HG02870 (cell line): ENCODE measurements around the gene EFEMP1.

ENCODE experiments used
- ATAC-seq: cut with Tn5 transposase; IDR thresholded peaks from one replicate; pipeline ENCODE4 v1.9.1; 2021; ENCODE audit warnings: mild to moderate bottlenecking, moderate library complexity; ENCODE audit not compliant: unreplicated experiment

EFEMP1 gene

GRCh38 chr2:55871637-55872036 is 51.9 kb downstream of the EFEMP1 start:
- no peak for ATAC-seq

DNA sequence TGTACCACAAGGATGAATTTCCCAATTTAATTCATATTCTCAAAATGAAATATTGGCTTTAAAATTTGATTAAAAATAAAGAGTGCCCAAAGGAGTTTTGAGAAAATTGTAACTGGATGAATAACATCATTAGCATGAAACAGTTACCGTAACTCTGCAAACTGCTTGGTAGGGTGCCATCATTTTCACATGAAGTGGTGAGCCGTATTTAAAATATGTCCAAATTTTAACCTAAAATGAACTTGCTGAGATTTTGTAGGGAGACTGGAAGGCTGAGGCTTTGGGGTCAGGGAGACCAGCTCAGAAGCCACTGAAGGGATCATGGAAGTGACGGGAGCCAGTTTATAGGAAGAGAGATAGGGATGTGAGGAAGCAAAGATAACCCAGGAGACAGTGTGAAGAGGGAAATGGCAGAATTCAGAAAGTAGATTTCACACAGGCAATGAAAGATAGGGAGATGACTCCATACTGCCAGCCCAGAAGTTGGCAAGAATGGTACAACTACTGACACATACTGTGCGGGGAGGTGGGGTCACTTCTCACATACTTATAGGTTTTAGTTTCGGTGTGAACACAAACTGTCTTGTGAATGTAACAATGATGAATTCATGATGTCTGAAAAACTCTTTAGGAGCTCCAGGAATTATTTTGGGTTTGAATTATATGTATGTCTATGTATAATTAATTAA is 53.8 kb downstream of the EFEMP1 start:
- ATAC-seq, result no peak

- ATAC-seq, result no peak
Observed at GRCh38 chr2:55865096-55865835, 58.3 kb downstream of the EFEMP1 start.

DNA sequence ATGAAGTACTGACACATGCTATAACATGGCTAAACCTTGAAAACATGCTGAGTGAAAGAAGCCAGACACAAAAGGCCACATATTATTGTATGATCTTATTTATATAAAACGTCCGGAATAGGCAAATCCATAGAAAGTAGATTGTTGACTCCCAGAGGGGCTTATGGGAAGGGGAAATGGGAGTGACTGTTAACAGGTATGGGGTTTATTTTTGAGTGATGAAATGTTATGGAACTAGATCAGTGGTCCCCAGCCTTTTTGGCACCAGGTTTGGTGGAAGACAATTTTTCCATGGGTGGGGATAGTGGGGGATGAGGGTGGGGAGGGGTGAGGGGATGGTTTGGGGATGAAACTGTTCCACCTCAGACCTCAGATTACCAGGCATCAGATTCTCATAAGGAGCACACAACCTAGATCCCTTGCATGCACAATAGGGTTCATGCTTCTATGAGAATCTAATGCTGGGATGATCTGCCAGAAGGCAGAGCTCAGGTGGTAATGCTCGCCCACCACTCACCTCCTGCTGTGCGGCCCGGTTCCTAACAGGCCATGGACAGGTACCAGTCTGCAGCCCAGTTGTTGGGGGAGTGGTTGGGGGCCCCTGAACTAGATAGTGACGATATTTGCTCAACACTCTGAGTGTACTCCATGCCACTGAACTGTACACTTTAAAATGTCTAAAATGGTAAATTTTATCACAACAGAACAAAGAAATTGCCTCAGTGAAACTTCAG is 59.1 kb downstream of the EFEMP1 start:
- ATAC-seq, result no peak

- ATAC-seq, result no peak
Observed at GRCh38 chr2:55862673-55863390, 60.8 kb downstream of the EFEMP1 start.

GRCh38 chr2:55862246-55862645 is 61.3 kb downstream of the EFEMP1 start:
- no peak for ATAC-seq

- ATAC-seq, result no peak
Observed at GRCh38 chr2:55861733-55862132, 61.8 kb downstream of the EFEMP1 start.

- no peak for ATAC-seq
Observed at GRCh38 chr2:55860832-55861231, 62.8 kb downstream of the EFEMP1 start.

- ATAC-seq, result no peak
Observed at GRCh38 chr2:55859875-55860274, 63.7 kb downstream of the EFEMP1 start.

DNA sequence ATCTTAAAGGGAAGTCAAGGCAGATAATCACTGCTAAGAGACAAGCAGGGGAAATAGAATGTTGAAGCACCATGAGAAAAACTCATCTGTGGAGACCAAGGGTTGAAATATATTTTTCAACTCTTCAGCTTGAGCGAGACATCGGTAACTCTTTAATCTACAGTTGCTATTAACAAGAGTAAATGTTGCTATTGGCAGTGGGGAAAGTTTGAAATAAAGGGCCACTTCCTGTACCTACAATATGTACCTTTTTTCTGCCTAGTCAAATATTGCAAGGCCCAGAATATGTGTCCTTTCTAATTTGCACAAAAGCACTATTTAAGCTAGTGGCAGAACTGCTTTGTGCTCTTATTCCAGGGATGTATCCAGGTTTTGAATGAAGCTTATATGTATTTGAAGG is 65.8 kb downstream of the EFEMP1 start:
- ATAC-seq, result no peak

DNA sequence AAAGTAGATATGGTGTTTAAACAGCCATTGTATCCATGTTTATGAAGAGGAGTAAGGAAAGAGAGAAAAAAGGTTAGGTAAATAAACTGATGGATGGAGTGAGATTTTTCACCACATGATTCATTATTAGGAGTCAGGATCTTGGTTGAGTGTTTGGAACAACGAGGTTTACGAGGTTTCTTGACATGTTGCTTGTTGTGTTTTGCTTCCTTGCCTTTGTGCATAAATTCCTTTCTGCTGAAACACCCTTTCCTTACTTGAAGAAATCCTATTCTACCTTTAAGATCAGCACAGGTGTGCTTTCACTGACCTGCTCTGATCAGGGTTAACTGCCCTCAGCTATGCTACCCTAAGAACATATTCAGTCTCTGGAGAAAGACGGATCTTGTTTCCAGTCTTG is 66.6 kb downstream of the EFEMP1 start:
- ATAC-seq, result no peak

DNA sequence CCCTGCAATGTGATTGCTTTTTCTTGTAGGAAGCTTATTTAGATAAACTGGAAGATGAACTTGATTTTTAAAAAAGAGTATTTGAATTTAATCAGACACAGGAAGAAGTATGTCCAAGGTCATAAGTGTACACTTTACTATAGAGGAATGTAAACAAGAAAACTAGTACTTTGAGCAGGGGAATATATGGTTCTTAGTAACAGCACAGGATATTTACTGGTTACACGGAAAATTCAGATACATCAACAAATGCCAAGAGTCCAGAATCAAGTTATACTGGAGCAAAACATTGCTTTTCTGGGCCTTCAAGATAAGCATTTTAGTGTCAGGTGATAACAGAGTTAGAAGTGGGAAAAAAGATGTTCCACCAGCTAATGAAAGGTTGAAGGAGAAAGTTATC is 75.5 kb downstream of the EFEMP1 start:
- ATAC-seq, result no peak

- ATAC-seq, result no peak
Observed at GRCh38 chr2:55846426-55846825, 77.2 kb downstream of the EFEMP1 start.

DNA sequence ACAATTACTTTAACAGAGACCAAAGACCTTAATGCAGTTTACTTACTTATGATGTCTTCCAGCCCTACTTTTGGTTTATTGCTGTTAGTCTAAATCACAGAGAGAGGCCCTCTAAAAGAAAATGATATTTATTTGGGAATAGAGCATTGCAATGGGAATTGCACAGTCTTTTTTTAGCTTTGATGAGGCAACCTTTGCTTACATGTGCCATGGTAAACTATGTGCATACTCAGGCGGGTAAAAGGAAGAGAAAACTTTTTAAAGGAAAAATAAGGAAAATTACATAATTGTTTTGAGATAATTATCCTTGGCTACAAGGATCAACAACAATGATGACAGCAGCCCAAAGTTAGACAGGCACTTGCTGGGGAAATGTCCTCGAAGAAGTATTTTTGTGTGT is 78.6 kb downstream of the EFEMP1 start:
- ATAC-seq, result no peak

DNA sequence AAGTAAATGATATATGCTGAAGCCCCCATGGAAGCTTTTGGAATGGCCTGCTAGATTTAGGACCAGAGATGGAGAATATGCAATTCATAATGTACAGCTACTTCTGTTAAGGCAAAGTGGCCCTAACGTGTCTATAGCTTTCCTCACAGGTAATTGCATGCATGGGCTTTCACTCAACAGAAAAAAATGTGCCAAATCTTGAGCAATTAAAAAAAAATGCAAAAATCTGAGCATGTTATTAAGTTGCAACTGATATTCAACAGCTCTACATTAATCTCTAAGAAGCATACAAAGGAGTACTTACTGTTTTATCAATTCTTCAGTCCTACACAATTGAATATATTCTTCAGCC is 79.6 kb downstream of the EFEMP1 start:
- no peak for ATAC-seq

DNA sequence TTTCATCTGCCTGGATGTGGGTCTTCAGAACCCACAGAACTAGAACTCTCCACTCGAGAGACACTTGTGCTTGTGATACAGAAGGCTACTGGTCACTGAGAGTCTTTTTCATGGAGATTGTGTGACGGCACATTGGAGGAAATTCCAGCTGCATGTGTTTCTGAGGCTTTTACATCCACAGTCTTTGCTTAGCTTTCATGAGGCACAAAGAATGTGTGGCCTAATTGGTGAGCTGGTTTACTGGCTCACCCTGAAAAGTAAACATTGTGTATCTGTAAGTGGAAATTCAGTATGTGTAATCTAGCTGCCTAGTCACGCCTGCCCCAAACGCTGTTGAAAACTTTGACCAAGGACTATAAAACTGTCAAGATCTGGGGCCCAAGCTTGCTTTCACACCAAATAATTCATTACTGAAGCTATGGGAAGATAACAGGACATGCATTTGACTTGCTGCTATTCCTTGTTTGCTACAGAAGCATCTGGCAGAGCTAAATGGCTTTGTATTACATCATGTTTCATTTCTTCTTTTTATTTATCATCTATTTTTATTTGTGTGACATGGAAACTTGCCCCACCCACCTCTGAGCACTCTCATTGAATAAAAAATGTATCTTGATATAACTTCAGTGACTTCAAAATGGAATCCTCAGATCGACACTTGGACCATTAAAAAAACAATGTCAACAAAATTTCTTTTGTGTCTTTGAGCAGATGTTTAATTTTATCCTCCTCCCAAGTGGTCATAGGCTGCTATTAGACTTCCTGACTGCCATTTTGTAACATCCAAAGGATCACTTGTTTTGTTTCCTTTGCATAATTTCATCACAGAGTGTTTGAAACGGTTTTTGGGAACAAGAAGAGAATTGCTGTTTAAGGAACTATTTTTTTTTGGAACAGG is 80.2 kb downstream of the EFEMP1 start:
- ATAC-seq, result no peak

- no peak for ATAC-seq
Observed at GRCh38 chr2:55842046-55842445, 81.5 kb downstream of the EFEMP1 start.

DNA sequence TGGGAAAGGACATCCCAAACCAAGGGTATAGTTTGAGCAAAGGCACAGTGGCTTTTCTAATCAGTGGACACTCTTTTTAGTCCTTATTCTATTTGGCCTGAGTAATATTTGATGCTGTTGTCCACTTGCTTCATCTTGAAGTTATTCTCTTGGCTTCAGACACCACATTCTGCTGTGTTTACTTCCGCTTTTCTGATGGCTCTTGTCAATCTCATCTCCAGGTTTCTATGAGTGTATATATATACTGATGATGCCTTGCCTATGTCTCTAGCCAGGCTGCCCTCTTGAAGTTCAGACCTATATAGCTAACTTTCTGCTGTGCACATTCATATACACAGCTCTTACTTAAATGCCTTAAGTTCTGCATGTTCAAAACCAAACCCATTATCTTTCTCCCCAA is 83.1 kb downstream of the EFEMP1 start:
- no peak for ATAC-seq

DNA sequence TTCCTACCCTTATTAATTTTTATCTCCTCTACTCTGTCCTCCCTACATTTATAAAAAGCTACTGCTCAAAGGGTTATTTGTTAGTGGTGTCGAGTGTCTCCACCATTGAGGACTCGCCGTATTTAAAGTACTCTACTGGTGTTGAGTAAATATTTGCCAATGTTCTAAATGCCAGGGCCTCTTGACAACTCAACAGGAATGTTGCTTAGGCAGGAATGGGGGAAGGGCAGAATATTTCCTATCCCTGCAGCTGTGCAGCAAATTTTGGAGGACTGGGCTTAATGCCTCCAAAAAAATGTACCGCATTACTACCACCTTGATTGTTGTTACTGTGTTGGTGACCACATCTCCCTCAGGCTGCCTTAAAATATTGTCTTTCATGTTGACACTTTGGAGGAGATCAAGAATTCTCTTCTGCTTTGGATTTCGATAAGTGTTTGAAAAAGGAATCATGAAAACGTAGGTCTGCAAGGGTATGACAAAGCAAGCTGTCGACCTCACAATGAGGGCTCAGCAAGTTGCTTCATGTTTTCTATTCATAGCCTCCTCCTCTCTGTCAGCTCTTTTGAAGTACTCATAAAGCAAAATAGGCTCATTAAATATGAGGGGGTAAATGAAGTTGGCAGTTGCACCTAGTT is 84.3 kb downstream of the EFEMP1 start:
- ATAC-seq, result no peak

GRCh38 chr2:55838653-55839052 is 84.9 kb downstream of the EFEMP1 start:
- no peak for ATAC-seq
